T follicular helper cell (primary cell): ENCODE data around the gene GRK3.

Experiments
- DNase-seq: peaks from one replicate; pipeline ENCODE4 v3.0.0-alpha.2; 2020; ENCODE audit warnings: low read depth

GRK3 gene

GRCh38 chr22:25759825-25760231 is 195.4 kb downstream of the GRK3 start:
- no peak for DNase-seq

DNA sequence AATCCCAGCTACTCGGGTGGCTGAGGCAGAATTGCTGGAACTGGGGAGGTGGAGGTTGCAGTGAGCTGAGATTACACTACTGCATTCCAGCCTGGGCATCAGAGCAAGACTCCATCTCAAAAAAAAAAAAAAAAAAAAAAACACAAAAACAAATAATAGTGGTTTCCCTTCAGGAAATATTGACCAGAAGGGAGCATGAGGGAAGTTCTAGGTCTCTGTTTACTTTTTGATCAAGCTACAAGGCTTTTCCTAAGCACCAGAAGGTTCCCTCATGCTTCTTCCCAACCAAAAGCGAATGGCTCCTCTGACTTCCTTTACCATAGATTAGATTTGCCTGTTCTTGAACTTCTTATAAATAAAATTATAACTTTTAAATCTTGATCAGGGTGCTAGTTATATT is 195.8 kb downstream of the GRK3 start:
- no peak for DNase-seq

DNA sequence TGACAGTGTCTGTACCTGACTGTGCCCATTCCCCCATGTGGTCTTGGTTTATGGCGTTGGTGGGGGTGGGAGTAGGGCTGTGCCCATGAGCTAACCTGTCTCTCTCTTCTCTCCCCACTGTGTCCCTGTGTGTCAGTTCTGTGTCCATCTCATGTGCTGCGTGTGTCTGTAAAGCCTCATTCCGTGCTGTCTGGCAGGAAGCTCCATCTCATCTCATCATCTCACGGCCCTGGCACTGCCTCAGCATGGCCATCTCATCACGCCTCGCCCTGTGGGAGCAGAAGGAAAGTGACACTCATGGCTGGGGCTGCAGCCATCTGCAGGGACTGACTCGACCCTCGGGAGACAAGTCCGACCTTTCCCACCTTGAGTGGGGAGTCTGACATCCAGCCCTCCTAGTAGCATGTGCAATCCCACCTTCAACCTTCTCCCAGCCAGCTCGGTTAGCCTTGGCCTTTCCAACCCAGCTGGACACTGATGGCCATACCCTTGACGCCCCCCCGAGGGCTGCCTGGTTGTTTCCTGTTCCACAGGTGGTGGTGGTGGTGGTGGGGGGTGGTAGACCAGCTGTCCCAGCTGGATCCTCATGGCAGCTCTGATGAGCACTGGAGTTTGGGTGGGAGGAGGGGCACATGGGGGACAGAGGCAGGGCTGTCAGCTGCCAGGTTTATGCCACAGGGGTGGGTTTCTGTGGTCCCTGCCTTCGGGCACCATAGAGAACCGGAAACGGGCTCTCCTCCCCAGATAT is 196.5 kb downstream of the GRK3 start:
- DNase-seq, result no peak

DNA sequence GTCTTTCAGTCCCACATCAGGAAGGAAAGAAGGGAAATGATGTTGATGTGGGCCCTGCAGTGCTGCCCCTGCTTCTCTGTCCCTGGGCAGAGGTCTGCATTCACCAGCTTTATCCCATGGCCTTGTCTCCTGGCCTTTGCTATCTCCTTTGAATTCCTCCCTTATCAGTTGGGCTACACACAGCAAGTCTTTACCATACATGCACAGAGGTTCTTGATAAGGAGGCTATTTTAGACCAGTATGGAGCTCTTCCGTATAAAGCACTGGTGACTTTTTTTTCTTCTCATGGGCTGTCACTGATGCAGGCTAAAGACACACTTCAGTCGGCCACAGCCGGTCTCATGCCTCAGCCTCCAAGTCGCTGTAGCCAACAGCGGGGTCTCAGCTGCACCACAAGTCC is 197.7 kb downstream of the GRK3 start:
- no peak for DNase-seq

DNA sequence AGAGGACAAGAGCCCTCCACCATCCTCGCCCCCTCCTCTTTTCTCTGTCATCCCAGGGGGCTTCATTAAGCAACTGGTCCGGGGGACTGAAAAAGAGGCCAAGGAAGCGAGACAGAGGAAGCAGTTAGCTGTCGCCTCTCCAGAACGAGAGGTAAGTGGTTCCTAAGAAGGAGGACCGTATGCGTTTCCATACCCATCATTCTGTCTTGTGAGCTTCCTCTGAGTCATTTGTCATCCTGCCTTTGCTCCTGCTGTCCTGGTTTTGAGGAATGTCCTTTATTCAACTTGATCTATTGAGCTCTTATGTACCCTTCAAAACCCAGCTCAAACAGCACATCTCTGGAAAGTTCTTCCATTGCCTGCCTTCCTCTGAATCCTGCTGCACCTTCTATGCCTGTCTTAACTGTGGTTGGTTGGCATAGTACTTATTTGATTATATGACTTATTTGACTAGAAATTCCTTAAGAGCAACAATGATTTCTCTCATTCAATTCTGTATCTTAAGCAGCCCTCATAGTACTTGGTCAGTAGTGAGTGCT is 198.8 kb downstream of the GRK3 start:
- no peak for DNase-seq

- no peak for DNase-seq
Observed at GRCh38 chr22:25764270-25765015, 200.0 kb downstream of the GRK3 start.

DNA sequence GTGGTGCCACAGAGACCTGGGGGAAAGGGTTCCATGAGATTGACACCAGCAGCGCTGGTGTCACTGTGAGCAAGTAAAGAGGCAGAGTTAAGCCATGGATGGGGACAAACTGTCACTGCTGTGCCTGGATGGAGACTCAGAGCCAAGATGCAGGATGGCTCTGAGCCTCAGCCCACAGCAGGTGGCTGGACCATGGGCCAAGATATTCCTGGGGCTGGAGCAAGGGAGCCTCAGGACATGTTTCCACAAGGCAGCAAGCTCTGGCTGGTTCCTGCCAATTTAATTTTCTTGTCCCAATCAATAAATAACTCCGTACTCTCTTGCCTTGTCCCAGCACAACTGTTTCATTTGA is 200.5 kb downstream of the GRK3 start:
- no peak for DNase-seq

DNA sequence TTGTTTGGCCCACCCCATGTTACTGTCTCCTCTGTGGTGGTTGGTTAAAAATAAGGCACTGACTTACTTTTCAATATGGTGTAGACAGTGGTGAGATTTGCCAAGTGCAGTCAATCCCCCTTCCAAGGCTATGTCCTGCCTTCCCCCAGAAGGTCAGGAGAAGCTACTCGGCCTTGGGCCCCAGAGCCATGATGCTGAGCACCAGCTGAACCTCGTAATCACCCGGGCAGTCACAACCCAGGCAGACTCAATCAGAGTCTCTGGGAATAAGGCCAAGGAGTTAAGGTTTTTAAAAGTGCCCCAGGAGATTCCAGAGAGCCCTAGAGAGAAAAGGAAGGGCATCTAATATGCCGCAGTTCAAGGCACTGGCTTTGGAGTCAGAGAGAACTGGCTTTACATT is 201.3 kb downstream of the GRK3 start:
- DNase-seq, result no peak

- DNase-seq, result no peak
Observed at GRCh38 chr22:25766418-25766817, 201.9 kb downstream of the GRK3 start.

DNA sequence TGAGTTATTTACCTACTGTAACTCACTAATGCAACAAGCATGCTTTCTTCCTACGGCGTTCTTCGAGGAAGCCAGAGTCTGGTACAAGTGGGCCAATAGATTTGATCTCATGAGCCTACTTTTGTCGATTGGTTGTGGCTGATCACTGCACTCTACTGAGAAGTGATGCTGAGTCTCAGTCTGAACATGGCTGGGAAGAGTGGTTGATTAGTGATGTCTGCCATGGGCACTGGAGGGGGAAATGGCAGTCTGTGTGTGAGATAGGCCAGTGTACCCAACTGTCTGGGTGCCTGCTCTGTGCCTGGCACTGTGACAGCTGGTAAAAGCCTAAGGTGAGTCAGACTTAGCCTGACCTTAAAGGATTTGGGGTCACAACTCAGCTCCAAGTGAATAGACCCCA is 205.9 kb downstream of the GRK3 start:
- DNase-seq, result no peak

GRCh38 chr22:25772288-25772687 is 207.8 kb downstream of the GRK3 start:
- no peak for DNase-seq

DNA sequence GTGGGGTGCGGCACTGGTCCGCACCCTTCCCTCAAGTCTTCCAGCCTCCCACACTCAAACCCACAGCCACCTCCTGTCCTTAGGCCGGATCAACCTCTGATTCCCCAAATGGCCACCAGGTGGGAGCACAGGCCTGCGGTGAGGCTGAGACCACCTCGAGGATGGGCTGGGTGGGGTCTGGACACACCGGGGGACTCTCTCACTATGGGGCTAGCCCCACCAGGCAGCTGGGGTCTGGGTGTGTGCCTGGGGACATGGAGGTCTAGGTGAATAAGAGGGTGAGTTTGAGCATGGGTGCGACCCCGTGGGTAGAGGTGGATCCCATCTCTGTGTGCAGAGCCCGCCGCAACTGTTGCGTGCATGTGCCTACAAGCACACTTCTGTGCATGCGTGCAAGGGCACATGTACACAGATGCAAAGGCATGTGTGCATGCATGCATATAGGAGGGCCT is 210.1 kb downstream of the GRK3 start:
- DNase-seq, result no peak

DNA sequence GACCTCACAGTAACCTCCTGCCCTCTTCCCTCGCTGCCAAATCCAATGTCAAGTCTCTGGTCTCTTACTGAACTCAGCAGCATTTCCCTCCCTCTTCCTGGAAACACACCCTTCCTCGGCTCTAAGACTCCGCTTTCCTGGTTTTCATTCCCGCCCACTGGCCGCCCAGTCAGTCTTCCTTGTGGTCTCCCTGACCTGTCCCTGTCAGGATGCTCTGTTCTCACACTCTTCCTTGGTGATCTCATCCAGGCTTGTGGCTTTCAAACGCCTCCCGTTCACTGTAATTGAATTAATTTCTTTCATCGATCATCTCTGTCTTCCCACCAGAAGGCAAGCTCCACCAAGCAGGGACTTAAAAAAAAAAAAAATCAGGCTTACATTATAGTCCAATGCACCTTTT is 211.1 kb downstream of the GRK3 start:
- no peak for DNase-seq

- DNase-seq, result no peak
Observed at GRCh38 chr22:25777411-25777810, 212.9 kb downstream of the GRK3 start.

DNA sequence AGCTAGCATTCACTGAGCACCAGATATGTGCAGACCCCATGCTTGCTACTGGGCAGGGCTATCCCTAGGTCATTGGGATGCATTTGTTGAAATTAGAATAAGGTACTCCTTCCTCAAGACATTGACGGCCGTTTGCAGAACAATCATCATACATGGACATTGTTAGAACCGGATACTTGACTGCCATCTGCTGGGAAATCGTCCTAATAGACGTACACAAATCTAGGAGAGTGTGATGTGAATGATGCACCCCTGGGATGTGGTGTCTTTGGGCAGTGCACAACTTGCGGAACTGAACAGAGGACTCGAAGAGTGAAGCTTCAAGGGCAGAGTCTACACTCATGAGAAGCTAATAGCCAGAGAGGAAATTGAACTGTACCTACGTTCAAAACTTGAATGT is 213.4 kb downstream of the GRK3 start:
- no peak for DNase-seq
